GM13977 (cell line): ENCODE results near the gene NAA60.

Experiments used
- DNase-seq: peaks from one replicate; pipeline ENCODE4 v3.0.0; 2012; ENCODE audit warnings: low spot score
- CTCF ChIP-seq: IDR thresholded peaks from 2 replicates; pipeline ENCODE4 v1.5.1; 2012; ENCODE audit warnings: mild to moderate bottlenecking, control low read depth; ENCODE audit not compliant: insufficient read depth; ENCODE audit errors: extremely low read depth, missing control alignments
- in situ Hi-C: fragments of 300-500 bp; cut with MboI; formaldehyde crosslinking; loops from one replicate; pipeline ENCODE4 v1.12.0; 2022; ENCODE audit warnings: low sequenced_read_pairs, low pct_unique_long_range_greater_than_20kb, mixed read lengths, inconsistent platforms; ENCODE audit not compliant: unreplicated experiment

The NAA60 gene

DNA sequence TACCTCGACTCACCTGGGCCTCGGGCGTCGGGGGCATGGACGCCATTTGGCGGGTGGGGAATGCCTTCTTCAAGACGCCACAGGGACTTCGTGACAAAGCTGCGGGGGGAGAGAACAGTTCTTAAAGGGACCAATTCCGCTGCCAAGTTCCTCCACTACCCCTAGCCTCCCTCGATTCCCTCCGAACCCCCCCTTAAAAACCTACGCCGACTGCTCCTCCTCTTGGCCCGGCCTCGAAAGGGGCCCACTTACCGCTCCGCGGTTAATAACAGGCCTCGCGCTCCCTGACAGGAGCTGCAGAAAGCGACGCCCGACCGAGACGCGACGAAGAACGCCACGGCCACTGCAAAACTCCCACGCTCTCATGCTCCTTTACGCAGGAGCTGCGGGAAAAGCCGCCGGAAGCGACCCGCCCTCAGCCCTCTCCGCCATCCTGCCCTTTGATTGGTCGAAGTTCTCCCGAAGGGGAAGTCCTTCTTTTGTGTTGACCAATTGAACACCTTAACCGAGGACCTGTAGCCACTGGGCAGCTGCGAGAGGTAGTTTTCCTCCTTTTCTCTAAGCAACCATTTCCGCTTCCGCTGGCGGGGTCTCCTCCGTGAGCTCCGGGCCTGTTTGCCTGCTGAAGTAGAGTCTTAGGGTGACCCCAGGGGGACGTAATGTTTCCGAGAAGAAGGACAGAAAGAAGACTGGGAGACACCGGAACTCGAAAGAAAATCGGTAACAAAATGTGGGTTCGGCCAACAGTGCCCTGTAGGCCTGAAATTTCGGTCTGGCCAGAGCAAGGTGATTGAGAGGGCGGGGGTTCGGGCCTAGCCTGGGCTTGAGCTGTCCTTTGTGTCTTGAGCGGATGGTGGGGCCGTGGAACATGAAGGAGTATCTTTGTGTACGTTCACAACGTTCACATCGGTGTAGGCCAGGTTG, at the start of gene NAA60, which contains the start of gene ZNF597:
Gene NAA60 (plus strand): TSS at position 573 of the 924 bp plus-strand sequence. CDS start 32,548 bp downstream, outside the sequence.
Gene ZNF597 (minus strand): TSS at position 397 of the 924 bp plus-strand sequence. CDS start 351 bp downstream, at position 46.
- in situ Hi-C loops, result no loop called here
- TF ChIP-seq CTCF, result no peak
- DNase-seq, result peak; percentile 85

DNA sequence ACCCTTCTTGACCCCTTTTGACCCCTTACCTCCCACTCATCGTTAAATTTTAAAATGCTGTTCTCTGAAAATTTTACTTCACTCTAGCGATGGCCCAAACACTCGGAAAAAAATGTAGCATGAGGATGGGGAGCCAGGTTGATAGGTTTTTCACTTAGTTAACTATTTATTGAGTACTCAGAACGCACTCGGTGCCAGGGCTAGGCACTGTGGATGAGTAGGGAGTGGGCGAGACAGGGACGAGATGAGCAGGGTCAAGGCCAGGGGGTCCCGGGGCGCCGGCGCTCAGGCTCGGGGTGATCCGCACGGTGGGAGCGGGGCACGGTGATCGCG, 43.1 kb upstream of the NAA60 start:
- no peak for TF ChIP-seq CTCF
- in situ Hi-C loops, result no loop called here
- DNase-seq, result no peak

DNA sequence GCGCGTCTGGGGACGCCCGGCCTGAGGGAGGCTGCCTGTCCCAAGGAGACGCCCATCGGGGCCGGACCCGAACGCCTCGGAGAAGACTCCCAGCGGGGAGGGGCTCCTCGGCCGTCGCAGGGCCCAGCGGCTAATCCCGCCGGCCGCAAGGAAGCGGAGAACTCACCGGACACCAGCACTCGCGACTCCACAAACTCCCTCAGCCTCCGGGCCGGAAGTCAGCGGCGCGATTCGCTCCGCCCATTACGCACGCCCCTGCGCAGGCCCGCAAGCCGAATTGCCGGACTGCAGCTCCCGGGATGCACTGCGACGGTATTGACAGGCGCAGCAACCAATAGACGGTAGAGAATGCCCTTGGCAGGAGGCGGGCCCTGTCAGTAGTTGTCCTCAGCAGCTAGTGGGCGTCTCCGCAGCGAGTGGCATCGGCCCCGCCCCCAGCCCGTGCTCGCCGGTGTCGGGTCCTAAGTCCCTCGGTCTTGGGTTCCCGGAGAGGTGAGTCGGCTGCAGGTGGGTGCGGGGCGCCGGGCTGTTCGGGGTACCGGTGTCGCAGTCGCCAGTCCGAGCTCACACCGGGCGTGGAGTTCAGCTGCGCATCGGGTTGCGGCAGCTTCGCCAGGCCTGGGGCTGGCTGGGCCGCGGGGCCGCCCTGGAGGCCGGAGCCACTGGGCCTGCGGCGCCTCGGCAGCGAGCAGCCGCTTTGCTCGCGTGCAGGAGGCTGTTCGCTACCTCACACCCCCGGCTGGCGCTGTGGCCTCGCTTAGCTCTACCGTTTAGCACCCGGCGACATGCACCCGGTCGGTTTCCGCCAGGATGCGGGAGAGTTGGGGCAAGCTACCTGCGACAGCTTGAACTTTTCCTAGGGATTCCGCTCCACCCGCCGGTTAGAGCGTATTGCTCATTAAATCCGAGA, 42.4 kb upstream of the NAA60 start, which contains the start of the genes ZNF174 and ZSCAN32:
Gene ZNF174 (plus strand): TSS at position 437 of the 910 bp plus-strand sequence. CDS start 790 bp downstream, outside the sequence.
Gene ZSCAN32 (minus strand): TSS at position 226 of the 910 bp plus-strand sequence. CDS start 3,447 bp downstream, outside the sequence.
- DNase-seq, result peak; percentile 100
- TF ChIP-seq CTCF, result peak; percentile 15
- in situ Hi-C loops, result no loop called here

GRCh38 chr16:3401719-3402397, 41.6 kb upstream of the NAA60 start:
- TF ChIP-seq CTCF, result no peak
- DNase-seq, result peak; percentile 17
- in situ Hi-C loops, result no loop called here

DNA sequence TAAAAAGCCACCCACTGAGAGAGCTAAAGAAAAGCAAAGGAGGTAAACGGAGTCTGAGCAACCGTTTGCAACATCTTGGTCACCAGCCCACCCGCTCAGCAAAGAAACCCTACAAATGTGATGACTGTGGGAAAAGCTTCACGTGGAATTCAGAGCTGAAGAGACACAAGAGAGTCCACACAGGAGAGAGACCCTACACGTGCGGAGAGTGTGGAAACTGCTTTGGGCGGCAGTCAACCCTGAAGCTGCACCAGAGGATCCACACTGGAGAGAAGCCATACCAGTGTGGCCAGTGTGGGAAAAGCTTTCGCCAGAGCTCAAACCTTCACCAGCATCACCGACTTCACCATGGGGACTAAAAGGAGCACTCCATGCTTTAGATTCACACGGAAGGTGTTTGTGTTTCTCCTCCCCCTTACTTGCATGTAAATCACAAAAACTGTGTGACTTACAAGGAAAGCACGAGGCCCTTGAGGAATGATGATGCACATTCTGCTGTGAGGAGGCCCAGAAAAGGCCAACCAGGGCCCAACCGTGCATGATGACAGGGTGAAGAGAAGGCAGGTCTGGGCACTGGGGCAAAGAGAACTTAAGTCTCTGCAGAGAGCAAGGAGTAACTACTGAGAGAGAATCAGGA, 34.8 kb upstream of the NAA60 start:
- no peak for DNase-seq
- no peak for TF ChIP-seq CTCF
- in situ Hi-C loops, result no loop called here
